NOMO-1 treated with dmso at 0.1 percent for 144 hours (cell line): Measurements from ENCODE around the gene ANO6.
"Not testable (repeated sequence)": the region's sequence is repeated elsewhere in the genome, so short reads cannot be mapped to it uniquely, and the experiment has no call there.

Experiments used
- DNase-seq: peaks from one replicate; lab custom pipeline; 2025; ENCODE audit not compliant: unreplicated experiment; lab: John Stamatoyannopoulos, UW

Gene ANO6

DNA sequence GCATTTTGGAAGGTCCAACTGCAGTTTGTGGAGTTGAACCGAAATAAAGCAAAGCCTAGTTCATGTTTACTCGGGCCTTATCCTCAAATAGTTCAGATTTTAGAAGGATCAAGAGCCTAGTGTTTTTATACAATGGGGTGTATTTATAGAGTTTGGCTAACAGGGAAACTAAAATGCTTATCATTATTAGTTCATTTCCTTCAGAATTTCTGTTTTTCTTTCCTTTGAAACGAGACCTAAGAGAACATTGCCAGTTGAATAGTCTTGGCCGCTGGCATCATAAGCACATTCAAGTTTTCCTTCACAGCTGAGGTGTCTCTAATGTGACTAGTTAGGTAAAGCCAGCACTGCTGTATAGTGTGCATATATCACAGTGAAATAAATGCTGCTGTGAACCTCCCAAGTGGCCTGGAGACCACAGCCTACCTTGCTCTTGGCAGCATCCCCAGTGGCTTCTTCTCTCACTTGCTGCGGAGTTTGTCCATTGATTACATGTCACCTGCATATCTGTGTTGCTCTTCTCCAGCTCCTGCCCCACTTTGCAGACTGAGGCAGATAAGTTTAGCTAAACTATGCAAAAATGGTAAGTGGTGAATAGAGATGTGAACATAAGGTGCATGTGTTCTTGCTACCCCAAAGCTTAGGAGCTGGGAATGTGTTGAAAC lies 88.8 kb downstream of the ANO6 start:
- no peak for DNase-seq

GRCh38 chr12:45305907-45306306 lies 90.0 kb downstream of the ANO6 start:
- DNase-seq, result no peak

DNA sequence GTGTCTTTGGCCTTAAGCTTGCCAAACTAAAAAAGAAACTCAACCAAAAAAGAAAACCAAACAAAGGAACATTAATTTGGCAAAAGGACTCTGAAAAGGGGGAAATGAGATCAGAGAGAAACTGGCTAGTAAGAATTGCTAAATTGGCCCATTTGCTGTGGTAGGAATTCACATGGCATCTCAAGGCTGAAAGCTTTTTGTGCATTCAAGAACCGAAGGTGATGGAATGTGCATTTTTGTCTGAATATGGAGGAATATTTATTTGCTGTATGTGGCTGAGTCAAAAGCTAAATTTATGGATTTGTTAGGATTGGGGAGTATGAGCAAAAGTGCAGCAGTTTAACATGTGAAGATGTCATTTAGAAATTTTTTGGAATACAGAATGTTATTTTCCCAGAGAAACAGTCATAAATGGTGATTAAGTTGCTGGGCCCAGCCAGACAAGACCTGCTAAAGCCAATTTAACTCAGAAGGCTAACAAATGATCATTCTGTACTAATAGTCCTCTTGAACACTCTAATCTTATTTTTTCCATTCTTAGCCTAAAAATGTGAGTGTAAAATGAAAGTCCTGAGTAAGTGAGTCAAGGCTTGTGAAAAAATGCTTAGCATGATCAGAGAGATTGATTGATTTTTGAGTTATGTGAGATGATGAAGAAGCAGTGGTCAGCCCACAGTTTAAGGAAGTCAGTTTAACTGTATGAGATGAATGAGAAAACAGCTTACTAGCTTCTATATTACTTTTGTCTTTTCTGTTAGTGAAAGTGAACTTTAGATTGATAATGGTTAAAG lies 94.1 kb downstream of the ANO6 start:
- no peak for DNase-seq

- DNase-seq, result no peak
Observed at GRCh38 chr12:45310627-45310968, 94.7 kb downstream of the ANO6 start.

DNA sequence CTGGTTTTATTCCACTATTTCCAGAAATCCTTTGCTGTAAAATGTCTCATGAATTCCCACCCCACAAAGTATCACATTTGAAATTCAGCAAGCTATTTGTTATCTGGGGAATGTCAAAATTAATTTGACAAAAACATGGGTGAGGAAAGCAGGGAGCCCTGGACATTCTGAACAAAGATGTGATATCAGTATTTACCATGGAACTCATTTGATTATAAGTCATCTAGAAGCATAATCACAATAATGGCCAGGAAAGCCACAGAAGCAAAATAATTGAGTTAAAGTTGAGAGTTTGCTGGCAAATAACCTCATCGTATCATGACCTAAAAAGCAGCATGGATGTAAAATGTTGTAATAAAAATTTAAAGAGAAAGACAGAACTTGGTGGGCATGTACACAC lies 96.1 kb downstream of the ANO6 start:
- DNase-seq, result no peak

GRCh38 chr12:45314770-45315169 lies 98.9 kb downstream of the ANO6 start:
- no peak for DNase-seq

DNA sequence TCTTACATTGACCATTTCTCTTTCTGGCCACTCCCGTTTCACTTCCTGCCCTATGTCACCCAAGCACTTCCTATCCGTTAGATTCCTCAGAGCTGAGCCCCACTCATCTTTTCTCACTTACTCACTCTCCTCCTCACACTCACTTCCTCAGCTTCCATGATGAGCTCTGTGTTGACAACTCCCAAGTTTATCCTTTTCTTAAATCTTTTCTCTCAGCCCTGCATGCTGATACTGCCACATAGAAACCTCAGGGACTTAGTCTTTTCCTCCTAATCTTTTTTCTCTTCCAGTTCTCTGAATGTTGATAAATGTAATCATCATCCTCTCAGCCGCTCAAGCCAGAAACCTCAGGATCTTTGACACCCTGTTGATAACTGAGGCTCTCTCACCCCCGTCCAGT lies 99.6 kb downstream of the ANO6 start:
- no peak for DNase-seq

DNA sequence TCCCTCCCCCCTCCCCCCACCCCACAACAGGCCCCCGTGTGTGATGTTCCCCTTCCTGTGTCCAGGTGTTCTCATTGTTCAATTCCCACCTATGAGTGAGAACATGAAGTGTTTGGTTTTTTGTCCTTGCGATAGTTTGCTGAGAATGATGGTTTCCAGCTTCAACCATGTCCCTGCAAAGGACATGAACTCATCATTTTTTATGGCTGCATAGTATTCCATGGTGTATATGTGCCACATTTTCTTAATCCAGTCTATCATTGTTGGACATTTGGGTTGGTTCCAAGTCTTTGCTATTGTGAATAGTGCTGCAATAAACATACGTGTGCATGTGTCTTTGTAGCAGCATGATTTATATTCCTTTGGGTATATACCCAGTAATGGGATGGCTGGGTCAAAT lies 101.4 kb downstream of the ANO6 start:
- not testable (repeated sequence) for DNase-seq

GRCh38 chr12:45322810-45323209 lies 106.9 kb downstream of the ANO6 start:
- DNase-seq, result no peak

GRCh38 chr12:45324391-45324790 lies 108.5 kb downstream of the ANO6 start:
- DNase-seq, result no peak

DNA sequence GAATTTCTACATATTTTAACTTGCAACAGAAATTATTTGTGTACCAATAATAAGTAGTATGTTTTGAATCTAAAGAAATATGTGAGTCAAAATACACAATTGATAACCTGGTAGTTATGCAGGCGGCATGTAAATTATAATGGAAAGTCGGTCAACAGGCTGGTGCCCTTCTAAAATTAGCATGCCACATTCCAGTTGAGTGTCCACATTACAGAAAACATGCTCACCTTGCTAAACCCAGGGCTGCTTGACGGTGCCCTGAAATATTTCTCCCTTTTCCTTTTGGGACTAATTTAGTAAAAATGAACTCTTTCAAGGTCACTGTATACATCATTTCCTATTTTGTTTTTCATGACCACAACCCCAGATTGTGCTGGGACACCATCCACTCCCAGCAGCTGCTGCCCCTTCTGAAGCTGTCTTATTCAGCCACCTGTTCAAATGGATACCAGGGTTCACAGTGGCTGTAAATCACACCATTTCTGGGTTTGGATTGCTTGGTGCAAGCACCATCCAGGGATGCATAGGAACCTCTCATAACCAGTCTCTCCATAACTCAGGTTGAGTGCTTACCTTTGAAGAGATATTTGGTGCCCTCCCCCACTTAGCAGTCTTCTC lies 110.6 kb downstream of the ANO6 start:
- no peak for DNase-seq

DNA sequence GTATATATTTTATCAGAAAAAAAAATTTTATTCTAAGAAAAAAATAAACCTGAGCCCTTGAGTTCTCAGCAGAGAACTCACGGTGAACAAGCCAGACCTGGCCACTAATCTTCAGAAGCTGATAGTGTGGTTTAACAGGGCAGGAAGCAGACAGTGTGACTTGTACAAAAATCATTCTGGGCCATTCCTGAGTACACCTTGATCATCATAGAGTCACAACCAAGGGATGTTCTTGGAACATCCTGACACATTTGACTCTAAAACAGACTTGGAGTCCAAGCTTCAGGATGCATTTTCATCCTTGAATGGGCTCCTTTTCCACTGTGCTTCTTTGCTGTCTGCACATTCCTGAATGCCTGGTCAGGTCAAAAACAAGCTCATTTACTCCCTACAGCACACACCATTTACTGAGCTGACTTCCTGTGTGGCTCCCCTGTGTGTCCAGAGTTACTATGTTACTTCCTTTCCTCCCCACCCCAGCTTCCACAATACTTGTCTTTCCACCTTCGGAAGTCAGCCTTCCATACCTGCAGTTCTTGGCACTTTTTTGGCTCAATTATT lies 112.0 kb downstream of the ANO6 start:
- DNase-seq, result no peak

- no peak for DNase-seq
Observed at GRCh38 chr12:45329238-45329637, 113.3 kb downstream of the ANO6 start.

DNA sequence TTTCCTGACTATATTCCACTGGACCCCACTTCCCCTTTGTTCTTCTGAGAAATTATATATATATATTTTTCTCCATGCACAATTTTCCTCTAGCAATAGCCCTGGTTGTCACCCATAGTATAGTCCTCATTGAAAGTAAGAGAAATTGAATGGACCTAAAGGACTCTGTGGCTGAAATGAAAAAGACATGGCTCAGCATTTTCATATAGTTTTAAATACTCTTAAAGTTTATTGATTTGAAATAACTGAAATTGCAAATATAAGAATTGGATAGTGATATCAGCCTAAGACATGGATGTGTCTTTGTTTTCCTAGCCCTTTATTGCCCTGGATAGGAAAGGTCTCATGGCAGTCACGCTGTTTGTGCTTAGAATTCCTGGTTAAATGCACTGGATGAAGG lies 113.8 kb downstream of the ANO6 start:
- DNase-seq, result no peak

DNA sequence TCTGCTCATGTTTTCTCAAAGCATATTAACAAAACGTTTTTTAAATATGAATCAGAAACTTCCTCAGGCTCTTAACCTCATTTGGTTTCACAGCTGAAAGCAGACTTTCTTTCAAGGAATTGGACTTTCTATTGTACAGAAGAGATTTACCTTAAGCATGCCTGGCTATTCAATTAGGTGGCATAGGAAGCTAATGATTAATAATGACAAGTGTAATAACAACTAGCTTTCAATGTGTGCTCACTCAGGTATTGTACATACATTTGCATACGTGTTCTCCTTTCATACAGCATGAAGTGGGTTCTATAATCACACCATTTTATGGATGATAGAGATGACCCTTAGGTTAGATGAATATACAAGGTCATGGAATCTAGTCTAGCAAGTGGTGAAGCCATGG lies 115.7 kb downstream of the ANO6 start:
- no peak for DNase-seq

GRCh38 chr12:45334396-45334795 lies 118.5 kb downstream of the ANO6 start:
- DNase-seq, result no peak

DNA sequence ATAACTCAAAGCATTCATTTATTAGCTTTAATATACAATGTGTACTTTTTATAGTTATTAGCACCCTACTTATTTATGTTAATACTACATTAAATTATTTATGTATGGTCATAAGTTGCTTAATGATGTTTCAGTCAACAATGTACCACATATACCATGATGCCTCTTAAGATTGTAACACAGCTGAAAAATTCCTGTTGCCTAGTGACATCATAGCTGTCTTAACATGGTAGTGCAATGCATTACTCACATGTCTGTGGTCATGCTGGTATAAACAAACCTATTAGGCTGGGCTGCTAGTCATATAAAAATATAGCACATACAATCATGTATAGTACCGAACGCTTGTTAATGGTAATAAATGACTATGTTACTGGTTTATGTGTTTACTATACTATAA lies 120.4 kb downstream of the ANO6 start:
- no peak for DNase-seq

DNA sequence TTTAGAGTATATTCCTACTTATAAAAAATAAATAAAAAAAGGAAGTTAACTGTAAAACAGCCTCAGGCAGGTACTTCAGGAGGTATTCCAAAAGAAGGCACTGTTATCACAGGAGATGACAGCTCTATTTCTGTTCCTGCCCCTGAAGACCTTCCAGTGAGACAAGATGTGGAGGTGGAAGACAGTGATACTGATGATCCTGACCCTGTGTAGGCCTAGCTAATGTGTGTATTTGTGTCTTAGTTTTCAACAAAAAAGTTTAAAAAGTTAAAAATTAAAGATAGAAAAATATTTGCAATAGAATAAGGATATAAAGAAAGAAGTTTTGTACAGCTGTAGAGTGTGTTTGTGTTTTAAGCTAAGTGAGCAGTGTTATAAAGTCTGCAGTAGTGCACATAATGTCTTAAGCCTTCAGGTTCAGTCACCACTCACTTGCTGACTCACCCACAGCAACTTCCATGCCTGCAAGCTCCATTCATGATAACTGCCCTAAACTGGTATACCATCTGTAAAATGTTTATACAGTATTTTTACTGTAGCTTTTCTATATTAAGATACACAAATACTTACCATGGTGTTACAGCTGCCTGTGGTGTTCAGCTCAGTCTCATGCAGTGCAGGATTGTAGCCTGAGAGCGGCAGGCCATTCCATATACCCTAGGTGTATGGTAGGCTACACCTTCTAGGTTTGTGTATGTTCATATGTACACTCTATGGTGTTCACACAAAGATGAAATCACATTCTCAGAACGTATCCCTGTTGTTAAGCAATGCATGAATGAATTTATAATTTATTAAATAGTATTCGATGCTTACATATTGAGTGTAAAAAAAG lies 121.1 kb downstream of the ANO6 start:
- no peak for DNase-seq

DNA sequence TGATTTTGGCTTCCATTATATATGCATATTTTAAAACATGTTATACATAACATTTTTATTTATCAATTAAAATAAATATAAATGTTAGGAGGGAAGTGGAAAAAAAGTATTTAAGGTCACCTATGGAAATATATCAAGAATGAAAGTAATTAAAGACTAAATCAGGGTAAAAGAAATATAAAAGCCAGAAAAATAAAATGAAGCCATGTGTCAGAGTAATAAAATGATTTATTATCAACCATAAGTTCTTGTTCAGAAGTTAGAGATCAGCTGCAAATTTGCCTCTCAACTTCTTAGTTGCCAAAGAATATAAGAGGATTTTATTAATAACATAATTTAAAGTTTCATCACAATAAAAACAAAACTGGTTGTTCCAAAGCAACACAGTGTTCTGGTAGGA lies 121.9 kb downstream of the ANO6 start:
- no peak for DNase-seq

GRCh38 chr12:45338272-45338671 lies 122.4 kb downstream of the ANO6 start:
- no peak for DNase-seq

- no peak for DNase-seq
Observed at GRCh38 chr12:45339035-45339434, 123.1 kb downstream of the ANO6 start.
